AG09309 (cell line): ENCODE data around the gene RTN4RL2.

Source experiments
- DNase-seq: peaks from one replicate; pipeline ENCODE4 v3.0.0-alpha.2; 2010; ENCODE audit warnings: low read depth
- H3K4me3 ChIP-seq: 2 replicates; pipeline ENCODE4 v1.5.1; 2011; ENCODE audit warnings: mild to moderate bottlenecking, low read depth, low read length, moderate library complexity; ENCODE audit not compliant: control insufficient read depth
- TF ChIP-seq, protein P1 (sequence below): IDR thresholded peaks from 2 replicates; pipeline ENCODE4 v1.5.1; 2011; ENCODE audit warnings: mild to moderate bottlenecking, low read depth, low read length, inconsistent platforms; ENCODE audit not compliant: insufficient read depth, control insufficient read depth; ENCODE audit errors: missing control alignments

RTN4RL2 gene

DNA sequence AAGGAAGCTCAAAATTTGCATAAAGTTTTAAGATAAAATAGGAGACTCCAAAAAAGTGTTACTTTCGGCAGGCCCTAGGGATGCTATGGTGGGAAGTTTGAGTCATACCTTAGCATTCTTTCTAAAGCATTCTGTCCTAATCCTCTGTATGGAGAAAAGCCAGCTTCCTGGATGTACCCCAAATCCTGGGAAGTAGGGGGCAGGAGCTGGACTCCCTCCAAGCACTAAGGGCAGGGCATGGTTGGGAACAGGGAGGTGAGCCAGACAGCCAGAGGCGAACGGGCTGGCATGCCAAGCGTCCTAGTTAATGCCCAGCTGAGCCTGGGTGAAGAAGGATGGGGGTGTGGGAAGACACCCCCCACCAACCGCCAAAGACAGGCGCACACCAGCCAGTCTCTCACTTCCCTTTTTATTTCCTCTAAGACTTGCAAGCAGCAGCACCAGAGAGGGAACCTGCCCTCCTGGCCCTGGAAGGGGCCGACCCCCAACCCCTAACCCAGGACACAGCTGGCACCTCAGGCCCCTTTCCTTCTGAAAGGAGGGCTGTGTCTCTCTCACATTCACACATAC lies 23.9 kb downstream of the RTN4RL2 start:
- H3K4me3 ChIP-seq: no peak overlapping the region
- DNase-seq: no peak

DNA sequence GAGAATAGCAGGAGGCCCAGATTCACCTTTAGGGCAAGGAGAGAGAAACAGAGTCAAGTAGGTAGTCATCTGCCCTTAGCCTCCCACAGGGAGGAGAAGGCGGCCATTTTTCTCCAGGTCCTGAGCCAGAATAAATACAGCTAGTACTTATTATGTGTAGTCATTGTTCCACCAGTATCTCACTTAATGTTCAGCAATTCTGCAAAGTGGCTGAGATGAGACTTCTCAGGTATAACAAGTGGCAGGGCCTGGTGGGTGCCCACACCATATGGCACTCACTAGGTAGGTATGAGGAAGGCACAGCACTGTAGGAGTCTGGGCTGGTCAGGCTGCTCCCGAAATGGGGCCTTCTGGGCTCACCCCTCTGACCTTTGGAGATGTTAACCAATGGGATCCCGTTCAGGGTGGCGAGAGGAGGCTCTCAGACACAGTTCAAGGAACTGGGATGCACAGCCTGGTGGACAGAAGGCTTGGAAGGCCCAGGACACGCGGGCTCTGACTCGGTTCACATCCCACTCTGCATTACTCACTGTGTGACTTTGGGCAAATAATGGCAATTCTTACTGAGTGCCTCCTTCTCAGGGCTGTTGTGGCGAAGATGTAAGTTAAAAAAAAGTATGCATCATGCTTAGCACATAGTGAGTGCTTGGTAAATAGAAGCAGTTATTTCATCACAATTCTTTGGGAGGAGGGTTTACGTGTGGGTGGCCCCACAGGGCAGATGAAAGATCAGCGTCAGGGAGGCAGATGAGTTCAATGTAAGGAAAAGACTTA lies 25.1 kb downstream of the RTN4RL2 start:
- no peak for DNase-seq
- TF ChIP-seq, protein P1, sequence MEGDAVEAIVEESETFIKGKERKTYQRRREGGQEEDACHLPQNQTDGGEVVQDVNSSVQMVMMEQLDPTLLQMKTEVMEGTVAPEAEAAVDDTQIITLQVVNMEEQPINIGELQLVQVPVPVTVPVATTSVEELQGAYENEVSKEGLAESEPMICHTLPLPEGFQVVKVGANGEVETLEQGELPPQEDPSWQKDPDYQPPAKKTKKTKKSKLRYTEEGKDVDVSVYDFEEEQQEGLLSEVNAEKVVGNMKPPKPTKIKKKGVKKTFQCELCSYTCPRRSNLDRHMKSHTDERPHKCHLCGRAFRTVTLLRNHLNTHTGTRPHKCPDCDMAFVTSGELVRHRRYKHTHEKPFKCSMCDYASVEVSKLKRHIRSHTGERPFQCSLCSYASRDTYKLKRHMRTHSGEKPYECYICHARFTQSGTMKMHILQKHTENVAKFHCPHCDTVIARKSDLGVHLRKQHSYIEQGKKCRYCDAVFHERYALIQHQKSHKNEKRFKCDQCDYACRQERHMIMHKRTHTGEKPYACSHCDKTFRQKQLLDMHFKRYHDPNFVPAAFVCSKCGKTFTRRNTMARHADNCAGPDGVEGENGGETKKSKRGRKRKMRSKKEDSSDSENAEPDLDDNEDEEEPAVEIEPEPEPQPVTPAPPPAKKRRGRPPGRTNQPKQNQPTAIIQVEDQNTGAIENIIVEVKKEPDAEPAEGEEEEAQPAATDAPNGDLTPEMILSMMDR: no peak
- H3K4me3 ChIP-seq: no peak overlapping the region

More for the DNA sequence above, 23.9 kb downstream of the RTN4RL2 start:
- TF ChIP-seq, protein P1: no peak

DNA sequence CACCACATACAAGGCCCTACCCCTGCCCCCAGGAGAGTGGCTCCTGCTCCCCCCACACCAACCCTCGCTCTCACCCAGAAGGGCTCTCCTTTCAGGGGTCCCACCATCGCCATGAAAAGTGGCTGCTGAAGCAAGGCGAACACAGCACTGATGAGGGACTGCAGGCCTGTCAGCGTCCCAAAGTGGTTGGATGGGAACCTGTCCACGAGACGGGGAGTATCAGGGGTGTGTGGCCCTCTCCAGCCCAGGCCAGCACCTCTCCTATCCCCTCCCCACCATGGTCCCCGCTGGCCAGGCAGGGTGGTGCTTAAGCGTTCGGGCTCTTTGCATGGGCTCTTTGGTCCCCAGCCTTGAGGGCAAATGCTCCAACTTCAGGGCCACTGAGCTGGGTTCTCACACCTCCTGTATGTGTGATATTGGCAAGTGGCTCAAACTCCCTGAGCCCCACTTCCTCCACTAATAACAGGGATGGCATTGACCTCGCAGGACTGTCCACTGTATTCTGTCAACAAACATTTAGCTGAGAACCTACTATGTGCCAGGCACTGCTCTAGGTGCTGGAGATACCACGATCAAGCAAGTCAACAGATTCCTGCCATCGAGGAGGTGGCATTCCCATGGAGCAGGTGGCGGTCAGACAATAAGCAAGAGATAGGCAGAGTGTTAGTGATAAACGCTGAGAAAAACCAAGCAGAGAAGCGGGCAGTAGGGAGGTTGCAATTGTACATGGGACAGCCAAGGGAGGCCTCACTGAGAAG lies 26.9 kb downstream of the RTN4RL2 start:
- DNase-seq: no peak
- TF ChIP-seq, protein P1: no peak
- H3K4me3 ChIP-seq: no peak overlapping the region

DNA sequence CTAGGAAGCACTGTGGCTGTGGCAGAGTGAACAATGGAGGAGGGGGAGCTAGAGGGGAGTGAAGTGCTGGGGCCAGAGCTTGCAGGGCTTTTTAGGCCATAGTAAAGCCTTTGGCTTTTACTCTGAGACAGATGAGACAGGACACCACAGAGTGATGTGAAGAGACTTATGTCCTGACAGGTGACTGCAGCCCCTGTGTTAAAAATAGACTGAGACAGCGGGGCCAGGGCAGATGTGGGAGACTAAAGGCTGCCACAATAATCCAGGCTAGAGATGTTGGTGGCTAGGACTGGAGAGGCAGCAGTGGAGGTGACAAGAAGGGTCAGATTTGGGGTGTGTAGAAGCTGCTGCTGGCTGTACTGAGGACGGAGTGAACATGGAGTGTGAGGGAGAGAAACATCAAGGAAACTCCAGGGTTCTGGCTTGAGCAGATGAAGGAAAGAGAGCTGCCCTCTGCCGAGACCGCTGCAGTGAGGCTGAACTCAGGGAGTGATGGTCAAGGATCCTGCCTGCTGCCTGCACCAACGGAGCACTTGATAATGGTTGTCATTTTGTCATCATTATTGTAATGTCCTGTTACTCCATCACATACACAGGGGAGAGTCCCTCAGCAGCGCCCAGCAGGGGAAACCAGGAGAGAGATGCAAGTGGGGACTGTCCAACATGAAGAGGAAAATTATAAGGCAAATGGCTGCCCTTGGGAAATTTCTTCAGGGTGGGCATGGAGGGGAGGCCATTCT lies 27.8 kb downstream of the RTN4RL2 start:
- H3K4me3 ChIP-seq: no peak overlapping the region
- no peak for DNase-seq
- TF ChIP-seq, protein P1: no peak

DNA sequence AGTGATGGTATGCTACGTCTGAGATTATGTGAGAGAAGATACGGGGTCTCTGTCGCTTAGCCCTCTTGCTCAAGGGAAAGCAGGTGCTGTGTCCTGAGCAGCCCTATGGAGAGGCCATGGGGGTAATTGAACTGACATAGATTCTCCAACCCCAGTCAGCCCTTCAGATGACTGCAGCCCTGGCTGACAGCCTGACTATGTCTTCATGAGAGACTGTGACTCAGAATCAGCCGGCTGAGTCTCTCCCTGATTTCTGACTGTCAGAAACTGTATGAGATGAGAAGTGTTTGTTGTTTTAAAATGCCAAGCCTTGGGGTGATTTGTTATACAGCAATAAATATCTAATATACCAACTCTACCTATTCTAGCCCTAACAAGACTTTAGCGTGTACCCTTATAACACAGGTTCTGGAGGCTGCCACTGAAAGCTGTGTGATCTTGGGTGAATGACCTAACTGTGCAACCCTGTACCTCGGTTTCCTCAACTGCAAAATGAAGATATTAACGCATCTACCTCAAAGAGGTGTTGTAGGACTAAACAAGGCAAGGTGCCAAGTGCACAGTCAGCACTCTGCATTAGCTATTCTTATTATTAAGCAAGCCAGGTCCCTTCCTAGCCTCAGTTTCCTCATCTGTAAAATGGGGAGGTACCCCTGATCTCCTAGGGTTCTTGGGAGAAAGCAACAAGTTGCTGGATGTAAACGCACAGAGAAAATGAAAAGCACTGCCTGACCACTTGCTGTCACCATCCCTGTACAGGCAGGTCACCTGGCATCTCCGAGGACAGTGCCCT lies 30.3 kb downstream of the RTN4RL2 start:
- TF ChIP-seq, protein P1: no peak
- no peak for DNase-seq
- no peak overlapping the region for H3K4me3 ChIP-seq

DNA sequence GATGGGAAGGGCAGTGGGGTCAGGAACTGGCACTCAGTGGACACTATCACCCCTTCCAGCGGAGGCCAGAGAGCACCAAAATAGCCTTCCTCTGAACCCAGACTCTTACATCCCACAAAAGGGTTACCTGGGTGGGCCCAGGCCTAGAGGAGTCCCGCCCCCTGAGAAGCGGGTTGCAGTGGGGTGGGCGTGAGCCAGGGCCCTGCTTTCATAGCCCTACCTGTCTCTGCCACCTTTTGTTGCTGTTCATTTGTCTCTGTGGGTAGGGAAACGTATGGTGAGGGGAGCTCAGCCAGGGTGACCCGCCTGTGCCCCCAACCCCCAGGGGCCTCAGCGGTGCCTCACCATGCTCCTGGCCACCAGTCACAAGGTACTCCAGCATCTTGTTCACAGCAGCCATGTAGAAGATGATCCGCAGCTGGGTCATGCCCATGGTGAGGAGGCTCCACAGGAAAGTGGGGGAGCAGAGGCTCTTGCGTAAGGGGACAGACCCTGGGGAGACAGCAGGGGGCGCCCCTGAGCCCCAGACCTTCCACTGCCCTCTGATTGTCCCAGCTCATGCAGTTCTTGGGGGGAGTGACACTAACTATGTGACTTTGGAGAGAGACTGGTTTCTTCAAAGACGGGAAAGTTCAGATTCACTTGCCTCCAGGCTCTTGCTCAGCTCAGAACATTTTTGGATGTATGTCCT lies 31.2 kb downstream of the RTN4RL2 start:
- H3K4me3 ChIP-seq: no peak overlapping the region
- TF ChIP-seq, protein P1: peak; percentile 62
- DNase-seq: no peak
